ENCODE data around the gene NTN1.

The NTN1 gene

GRCh38 chr17:9006175-9006767 lies 15.0 kb upstream of the NTN1 start:
- no peak for DNase-seq (ENCODE audit: low read depth in 2 of 2)

- no peak for DNase-seq (ENCODE audit: low read depth in 2 of 2)
Measured at GRCh38 chr17:9007052-9007714, 14.1 kb upstream of the NTN1 start.

DNA sequence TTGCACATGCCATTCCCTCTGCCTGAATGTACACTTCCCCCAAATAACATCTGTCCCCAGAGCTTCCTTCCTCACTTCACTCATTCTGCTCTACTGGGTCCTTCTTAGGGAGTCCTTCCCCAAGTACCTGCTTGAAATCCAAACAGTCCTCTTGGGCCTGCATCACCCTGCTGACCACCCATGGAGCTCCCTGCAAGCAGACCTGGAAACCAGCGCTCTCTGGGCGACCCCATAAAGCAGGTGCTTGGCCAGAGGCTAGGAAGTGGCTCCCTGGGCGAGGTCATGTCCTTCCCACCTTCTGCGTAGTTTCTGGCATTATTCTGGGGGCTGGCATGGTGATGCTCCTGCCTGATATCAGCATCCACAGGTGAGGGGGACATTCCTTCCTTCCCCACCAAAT lies 12.2 kb upstream of the NTN1 start:
- DNase-seq (ENCODE audit: low read depth in 2 of 2) = no peak

DNA sequence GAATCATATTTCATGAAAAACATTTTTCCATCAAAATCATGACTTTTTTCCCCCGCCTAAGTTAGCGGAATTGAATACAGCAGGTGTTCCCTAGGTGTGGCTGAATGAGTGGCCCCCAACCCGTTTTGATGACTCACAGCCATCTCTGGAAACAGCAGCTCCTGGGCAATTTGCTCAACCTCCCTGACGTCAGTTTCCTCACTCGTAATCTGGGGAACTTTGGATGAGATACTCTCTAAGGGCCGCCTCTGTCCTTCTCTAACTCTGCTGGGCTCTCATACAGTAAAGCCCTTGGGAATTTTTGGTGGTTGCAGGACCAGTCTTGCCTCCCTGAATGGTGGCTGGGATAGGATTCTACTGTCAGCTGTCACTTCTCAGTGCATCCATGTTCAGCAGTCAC lies 11.6 kb upstream of the NTN1 start:
- no peak for DNase-seq (ENCODE audit: low read depth in 2 of 2)

DNA sequence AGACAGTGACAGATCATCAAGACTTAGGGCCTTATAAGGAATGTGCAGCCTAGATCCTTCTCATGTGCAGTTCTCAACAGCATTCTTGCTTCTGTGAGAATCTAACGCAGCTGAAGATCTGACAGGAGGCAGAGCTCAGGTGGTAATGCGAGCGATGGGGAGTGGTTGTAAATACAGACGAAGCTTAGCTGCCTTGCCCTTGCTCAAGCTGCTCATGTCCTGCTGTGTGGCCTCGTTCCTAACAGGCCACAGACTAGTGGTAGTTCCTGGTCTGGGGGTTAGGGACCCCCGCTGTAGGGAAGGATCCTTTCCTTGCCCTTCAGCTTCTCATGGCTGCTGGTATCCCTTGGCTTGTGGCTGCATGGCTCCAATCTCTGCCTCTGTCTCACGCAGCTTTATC lies 10.3 kb upstream of the NTN1 start:
- no peak for DNase-seq (ENCODE audit: low read depth in 2 of 2)

GRCh38 chr17:9016941-9017552 lies 4.3 kb upstream of the NTN1 start:
- no peak for DNase-seq (ENCODE audit: low read depth in 2 of 2)

- no peak for DNase-seq (ENCODE audit: low read depth in 2 of 2)
Measured at GRCh38 chr17:9018726-9019125, 2.6 kb upstream of the NTN1 start.

DNA sequence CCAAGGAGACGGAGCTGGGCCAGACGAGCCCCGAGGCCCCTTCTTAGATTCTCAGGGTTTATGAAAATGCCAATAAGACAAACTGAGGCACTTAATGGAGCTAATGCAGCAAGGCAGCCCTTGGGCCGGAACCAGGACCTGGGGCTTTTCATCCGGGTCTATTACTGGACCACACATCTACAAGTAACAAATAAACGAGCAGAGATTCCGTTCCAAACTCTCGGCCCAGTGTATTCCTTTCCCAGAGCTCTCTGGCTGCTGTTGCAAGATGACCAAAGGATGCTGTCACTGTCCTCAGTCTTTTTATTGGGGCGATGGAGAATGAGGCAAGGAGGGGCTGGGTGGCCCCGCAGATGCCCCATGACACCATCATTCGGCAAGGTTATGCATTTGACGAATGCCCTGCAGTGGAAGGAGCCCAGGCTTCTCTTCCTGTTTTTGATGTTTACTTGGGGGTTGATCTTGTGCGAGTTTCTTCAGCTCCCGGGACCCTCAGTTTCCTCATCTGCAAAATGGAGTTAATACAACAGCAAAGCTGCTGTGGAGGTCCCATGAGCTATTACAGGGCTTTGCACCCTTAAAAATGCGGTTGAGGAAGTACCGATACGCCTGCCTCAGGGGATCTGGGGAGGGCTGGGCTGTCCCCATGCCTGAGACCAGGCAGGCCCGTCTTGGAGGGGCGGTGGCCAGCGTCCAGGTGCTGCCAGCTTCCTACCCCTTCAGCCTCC lies 1.1 kb upstream of the NTN1 start:
- DNase-seq (ENCODE audit: low read depth in 2 of 2) = no peak

DNA sequence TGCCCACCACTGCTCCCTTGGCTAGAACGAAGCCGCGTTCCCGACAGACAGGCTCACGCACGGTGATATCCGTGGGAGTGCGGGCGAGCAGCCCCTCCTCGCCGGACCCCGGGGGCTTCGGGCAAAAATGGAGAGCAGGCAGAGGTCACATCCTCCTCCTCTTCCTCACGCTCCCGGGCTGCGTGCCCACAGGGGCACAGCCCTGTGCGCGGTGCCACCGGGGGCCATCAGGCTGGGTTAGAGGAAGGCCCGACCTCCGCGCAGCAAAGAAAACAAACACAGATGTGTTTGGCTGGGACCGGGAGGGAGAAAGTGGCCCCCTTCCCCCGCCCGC lies 519 bp upstream of the NTN1 start:
- DNase-seq (ENCODE audit: low read depth in 2 of 2) = no peak

DNA sequence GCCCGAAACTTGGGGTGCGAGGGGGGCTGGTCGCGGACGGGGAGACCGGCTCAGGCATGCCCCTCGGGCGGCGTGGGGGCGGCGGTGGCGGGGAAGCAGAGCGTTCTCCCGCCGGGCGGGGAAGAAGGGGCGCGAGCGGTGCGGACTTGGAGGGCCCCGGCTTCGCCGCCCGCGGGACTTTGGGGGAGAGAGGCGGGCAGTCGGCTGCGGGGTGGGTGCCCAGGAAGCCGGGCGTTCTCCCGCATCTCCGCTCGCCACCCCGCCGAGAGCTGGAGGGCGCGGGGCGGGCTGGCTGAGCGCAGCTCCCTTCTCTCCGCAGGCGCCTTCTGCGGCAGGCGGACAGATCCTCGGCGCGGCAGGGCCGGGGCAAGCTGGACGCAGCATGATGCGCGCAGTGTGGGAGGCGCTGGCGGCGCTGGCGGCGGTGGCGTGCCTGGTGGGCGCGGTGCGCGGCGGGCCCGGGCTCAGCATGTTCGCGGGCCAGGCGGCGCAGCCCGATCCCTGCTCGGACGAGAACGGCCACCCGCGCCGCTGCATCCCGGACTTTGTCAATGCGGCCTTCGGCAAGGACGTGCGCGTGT lies 772 bp downstream of the NTN1 start:
- DNase-seq (ENCODE audit: low read depth in 2 of 2) = no peak

DNA sequence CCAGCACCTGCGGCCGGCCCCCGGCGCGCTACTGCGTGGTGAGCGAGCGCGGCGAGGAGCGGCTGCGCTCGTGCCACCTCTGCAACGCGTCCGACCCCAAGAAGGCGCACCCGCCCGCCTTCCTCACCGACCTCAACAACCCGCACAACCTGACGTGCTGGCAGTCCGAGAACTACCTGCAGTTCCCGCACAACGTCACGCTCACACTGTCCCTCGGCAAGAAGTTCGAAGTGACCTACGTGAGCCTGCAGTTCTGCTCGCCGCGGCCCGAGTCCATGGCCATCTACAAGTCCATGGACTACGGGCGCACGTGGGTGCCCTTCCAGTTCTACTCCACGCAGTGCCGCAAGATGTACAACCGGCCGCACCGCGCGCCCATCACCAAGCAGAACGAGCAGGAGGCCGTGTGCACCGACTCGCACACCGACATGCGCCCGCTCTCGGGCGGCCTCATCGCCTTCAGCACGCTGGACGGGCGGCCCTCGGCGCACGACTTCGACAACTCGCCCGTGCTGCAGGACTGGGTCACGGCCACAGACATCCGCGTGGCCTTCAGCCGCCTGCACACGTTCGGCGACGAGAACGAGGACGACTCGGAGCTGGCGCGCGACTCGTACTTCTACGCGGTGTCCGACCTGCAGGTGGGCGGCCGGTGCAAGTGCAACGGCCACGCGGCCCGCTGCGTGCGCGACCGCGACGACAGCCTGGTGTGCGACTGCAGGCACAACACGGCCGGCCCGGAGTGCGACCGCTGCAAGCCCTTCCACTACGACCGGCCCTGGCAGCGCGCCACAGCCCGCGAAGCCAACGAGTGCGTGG lies 1.5 kb downstream of the NTN1 start:
- DNase-seq (ENCODE audit: low read depth in 2 of 2) = no peak

DNA sequence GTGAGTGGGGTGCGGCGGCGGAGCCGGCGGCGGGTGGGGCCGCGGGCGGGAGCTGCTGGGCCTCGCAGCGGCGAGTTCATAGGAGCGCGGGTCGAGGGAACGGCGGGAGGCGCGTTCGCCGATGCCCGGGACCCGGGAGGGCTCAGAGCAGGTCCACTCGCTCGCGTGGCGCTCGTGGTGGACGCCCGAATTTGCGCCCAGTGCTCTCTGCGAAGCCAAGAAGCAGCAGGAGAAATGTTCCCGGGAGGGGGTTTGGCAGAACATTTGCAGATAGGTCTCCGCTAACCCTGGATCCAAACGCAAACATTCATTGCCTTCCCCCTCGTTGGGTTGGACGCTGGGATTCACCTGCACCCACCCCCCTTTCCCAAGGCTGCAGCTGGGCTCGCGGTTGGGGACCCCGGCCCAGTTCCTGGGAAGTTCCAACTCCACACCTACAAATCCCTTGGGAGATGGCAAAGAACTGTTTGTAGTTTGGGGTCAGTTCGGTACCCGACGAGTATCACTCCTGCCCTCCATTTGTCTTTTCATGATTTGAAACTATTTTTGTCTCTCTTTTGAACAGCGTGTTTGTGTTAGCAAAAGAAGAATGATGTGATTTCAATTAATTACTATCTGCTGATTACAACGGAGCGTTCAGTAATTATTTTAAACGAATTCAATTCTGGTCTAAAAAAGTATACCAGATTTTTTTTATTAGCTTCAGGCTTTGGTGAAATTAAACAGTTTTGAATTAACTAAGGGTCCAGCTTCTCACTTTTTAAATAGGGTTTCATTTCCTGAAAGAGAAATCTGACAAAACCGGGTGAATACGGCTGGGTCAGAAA lies 2.3 kb downstream of the NTN1 start:
- no peak for DNase-seq (ENCODE audit: low read depth in 2 of 2)

- no peak for DNase-seq (ENCODE audit: low read depth in 2 of 2)
Measured at GRCh38 chr17:9024497-9024896, 3.2 kb downstream of the NTN1 start.

DNA sequence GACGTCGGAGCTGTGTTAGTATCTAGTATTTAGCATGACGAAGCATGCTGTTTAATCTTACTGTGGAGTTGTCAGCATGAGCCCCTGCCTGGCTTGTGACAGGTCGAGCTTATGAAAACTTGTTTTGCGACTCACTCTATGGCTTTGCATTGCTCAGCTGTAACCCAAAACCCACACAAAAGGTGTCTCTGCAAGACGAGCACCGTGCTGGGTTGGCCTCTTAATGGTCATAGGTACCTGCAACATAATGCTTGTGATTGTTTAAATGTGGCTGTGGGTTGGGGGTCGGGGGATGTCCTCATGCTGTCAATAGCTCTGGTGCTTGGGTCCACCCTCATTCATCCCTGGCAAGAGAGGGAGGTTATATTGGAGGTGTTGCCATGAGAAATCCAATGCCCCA lies 5.4 kb downstream of the NTN1 start:
- no peak for DNase-seq (ENCODE audit: low read depth in 2 of 2)

DNA sequence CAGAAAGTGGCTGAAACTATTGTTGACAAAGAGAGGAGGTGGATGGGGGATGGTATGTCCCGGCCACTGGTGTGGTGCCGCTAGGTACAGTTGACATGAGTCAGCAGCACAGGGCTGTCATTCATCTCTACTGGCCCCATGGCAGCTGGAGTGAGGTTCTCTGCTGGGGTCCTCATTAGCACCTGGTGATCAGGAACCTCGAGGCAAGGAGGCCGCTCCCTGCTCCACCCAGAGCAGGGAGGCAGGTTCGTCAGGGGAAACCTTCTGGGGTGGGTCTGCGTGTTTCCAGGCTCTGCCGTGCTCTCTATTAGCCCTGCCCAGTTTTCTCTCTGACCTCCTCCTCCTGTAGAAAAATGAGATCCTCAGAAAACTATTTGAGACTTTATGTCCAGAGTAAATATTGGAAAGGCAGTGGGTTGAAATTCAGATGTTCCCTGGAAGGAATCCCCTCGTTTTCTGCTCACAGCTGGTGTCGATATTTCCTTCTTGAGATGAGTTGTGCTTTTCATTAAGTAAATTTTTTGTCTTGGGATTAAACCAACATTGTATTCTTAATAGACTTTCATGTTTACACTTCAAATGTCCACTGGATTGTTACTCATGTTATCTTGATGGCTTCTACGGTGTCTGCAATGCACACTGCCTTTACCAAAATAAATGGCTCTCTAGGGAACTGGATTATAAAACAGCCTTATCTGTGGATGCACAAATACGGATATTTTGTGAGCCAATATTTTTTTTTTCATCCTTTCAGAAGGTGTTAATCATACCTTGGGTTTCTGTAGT lies 7.1 kb downstream of the NTN1 start:
- no peak for DNase-seq (ENCODE audit: low read depth in 2 of 2)

- DNase-seq (ENCODE audit: low read depth in 2 of 2) = no peak
Measured at GRCh38 chr17:9028988-9029570, 7.8 kb downstream of the NTN1 start.

DNA sequence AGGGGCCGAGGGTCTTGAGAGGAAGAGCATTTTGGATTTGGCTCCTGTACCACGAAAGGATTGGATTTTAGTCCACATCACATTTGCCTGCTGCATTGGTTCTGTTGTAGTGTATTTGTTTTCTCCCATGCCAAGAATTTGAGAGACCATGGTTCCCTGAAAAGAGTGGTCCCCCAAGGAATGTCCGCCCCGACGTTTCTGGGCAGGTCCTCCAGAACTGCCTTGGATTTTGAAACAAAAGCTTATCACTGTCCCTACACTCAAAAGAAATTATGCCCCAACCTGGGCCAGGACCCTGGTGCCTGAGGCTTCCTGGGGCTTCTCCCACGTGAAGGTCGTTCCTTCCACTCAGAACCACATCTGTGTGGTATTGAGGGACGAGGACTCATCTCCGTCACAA lies 10.8 kb downstream of the NTN1 start:
- no peak for DNase-seq (ENCODE audit: low read depth in 2 of 2)

- no peak for DNase-seq (ENCODE audit: low read depth in 2 of 2)
Measured at GRCh38 chr17:9032583-9032982, 11.3 kb downstream of the NTN1 start.

DNA sequence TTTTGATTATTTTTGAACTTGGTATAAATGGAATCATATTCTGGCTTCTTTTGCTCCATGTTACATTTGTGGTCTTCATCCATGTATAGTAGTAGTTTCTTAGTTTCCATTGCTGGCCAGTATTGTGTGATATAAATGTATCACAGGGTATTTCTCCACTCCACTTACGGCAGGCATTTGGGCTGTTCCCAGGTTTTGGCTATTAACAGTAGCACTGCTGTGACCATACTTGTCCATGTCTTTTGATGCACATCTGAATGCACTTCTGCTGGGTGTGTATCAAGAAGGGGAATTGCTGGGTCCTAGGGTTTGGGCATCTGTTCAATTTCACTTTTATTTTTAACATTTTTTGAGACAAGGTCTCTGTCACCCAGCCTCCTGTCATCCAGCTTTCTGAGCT lies 13.9 kb downstream of the NTN1 start:
- no peak for DNase-seq (ENCODE audit: low read depth in 2 of 2)

- no peak for DNase-seq (ENCODE audit: low read depth in 2 of 2)
Measured at GRCh38 chr17:9036336-9036735, 15.0 kb downstream of the NTN1 start.
